ENCODE measurements around the gene PLPPR1. TPM values are rescaled to one million over a fixed set of nuclear protein-coding genes. Genes with fewer than 3 reads are reported as not detected.
A peak's percentile ranks its signal among the peaks of the same experiment; 100 is the strongest.
"Not testable (repeated sequence)": the region's sequence is repeated elsewhere in the genome, so short reads cannot be mapped to it uniquely, and the experiment has no call there.

Gene PLPPR1
- total RNA-seq, 6 experiments from 2014 or later, result 1.4 to 5.4 (median 1.8) TPM

GRCh38 chr9:101275769-101276250, 247.3 kb downstream of the PLPPR1 start:
- WGBS (ENCODE audit: insufficient coverage, low coverage, low lambda C conversion rate, missing lambda C conversion rate), result 89% methylated on average over 4 of the region's 6 CpGs
- no peaks in the 10 kb centered on the region for H3K27me3 ChIP-seq
- no peak for DNase-seq
- H3K36me3 ChIP-seq, result no peaks in the 10 kb centered on the region
- no peak for ATAC-seq
- H3K4me3 ChIP-seq, result no peak overlapping the region
- no peaks in the 10 kb centered on the region for H3K9me3 ChIP-seq
- TF ChIP-seq POLR2A (IDR thresholded peaks at IDR 0.05), result no peak
- no peak for TF ChIP-seq CTCF (IDR thresholded peaks at IDR 0.05)
- no peaks in the 10 kb centered on the region for H3K4me1 ChIP-seq
- intact Hi-C loops (cut with DNase I), result no loop called here
- H3K27ac ChIP-seq, result no peak overlapping the region

GRCh38 chr9:101291043-101291442, 262.5 kb downstream of the PLPPR1 start:
- H3K4me1 ChIP-seq; H3K27ac ChIP-seq; ATAC-seq; intact Hi-C loops (cut with DNase I); H3K4me3 ChIP-seq; H3K9me3 ChIP-seq; DNase-seq; H3K27me3 ChIP-seq; H3K36me3 ChIP-seq: not testable (repeated sequence)
- WGBS (ENCODE audit: insufficient coverage, low coverage, low lambda C conversion rate, missing lambda C conversion rate), result 100% methylated on average over 1 of the region's 12 CpGs

GRCh38 chr9:101299901-101300300, 271.4 kb downstream of the PLPPR1 start:
- TF ChIP-seq CTCF (IDR thresholded peaks at IDR 0.05) (no peak), POLR2A (IDR thresholded peaks at IDR 0.05) (no peak)
- no peaks in the 10 kb centered on the region for H3K27me3 ChIP-seq
- ATAC-seq (no peak), DNase-seq (no peak)
- no peak overlapping the region for H3K27ac ChIP-seq
- no peaks in the 10 kb centered on the region for H3K36me3 ChIP-seq
- H3K9me3 ChIP-seq, result no peaks in the 10 kb centered on the region
- intact Hi-C loops (cut with DNase I), result no loop called here
- H3K4me3 ChIP-seq, result no peak overlapping the region
- no peaks in the 10 kb centered on the region for H3K4me1 ChIP-seq

GRCh38 chr9:101307051-101307450, 278.5 kb downstream of the PLPPR1 start:
- H3K27ac ChIP-seq, result no peak overlapping the region
- H3K27me3 ChIP-seq, result no peaks in the 10 kb centered on the region
- peak in 2 of 4 donors; percentile 17 to 47 for ATAC-seq
- no peaks in the 10 kb centered on the region for H3K36me3 ChIP-seq
- H3K4me3 ChIP-seq, result no peak overlapping the region
- no peak for DNase-seq
- TF ChIP-seq POLR2A (IDR thresholded peaks at IDR 0.05) (no peak), CTCF (IDR thresholded peaks at IDR 0.05) (no peak)
- WGBS (ENCODE audit: insufficient coverage, low coverage, low lambda C conversion rate, missing lambda C conversion rate), result 35% methylated on average over 2 of the region's 3 CpGs
- no peaks in the 10 kb centered on the region for H3K9me3 ChIP-seq
- peaks cover 0 to 5% (median 0%) of the 10 kb centered on the region in 4 donors for H3K4me1 ChIP-seq
- intact Hi-C loops (cut with DNase I), result no loop called here

GRCh38 chr9:101307524-101308213, 279.1 kb downstream of the PLPPR1 start:
- Histone ChIP-seq H3K27ac (no peak overlapping the region), H3K36me3 (no peaks in the 10 kb centered on the region), H3K4me3 (no peak overlapping the region), H3K27me3 (no peaks in the 10 kb centered on the region), H3K9me3 (no peaks in the 10 kb centered on the region), H3K4me1 (peaks cover 0 to 5% (median 0%) of the 10 kb centered on the region in 4 donors)
- DNase-seq (no peak), ATAC-seq (peak in 1 of 4 donors; percentile 23)
- TF ChIP-seq POLR2A (IDR thresholded peaks at IDR 0.05), result no peak
- TF ChIP-seq CTCF (IDR thresholded peaks at IDR 0.05), result no peak
- WGBS (ENCODE audit: insufficient coverage, low coverage, low lambda C conversion rate, missing lambda C conversion rate), result 62% methylated on average over 3 of the region's 3 CpGs
- intact Hi-C loops (cut with DNase I), result no loop called here
